Osteocyte (in vitro differentiated cells): ENCODE results near the gene ACSM4. TPM values are rescaled to one million over a fixed set of nuclear protein-coding genes. Genes with fewer than 3 reads are reported as not detected.

Experiments used
- DNase-seq: peaks from one replicate; pipeline ENCODE4 v3.0.0; 2021; ENCODE audit warnings: mixed read lengths; ENCODE audit not compliant: unreplicated experiment; ENCODE audit errors: extremely low spot score
- H3K27ac Mint-ChIP-seq: one replicate; pipeline ENCODE4 v1.8.0; 2021; ENCODE audit warnings: mild to moderate bottlenecking, mixed read lengths; ENCODE audit not compliant: unreplicated experiment
- H3K27me3 Mint-ChIP-seq: one replicate; pipeline ENCODE4 v1.8.0; 2021; ENCODE audit warnings: mixed read lengths; ENCODE audit not compliant: unreplicated experiment
- H3K36me3 Mint-ChIP-seq: one replicate; pipeline ENCODE4 v1.8.0; 2021; ENCODE audit warnings: mixed read lengths; ENCODE audit not compliant: unreplicated experiment
- H3K4me1 Mint-ChIP-seq: one replicate; pipeline ENCODE4 v1.8.0; 2021; ENCODE audit warnings: mixed read lengths; ENCODE audit not compliant: unreplicated experiment
- H3K4me3 Mint-ChIP-seq: one replicate; pipeline ENCODE4 v1.8.0; 2021; ENCODE audit warnings: mild to moderate bottlenecking, moderate library complexity, mixed read lengths; ENCODE audit not compliant: unreplicated experiment
- H3K9me3 Mint-ChIP-seq: one replicate; pipeline ENCODE4 v1.8.0; 2021; ENCODE audit warnings: mixed read lengths; ENCODE audit not compliant: unreplicated experiment
- total RNA-seq: library from RNA; stranded (reverse); gene quantifications from 2 replicates; pipeline ENCODE4 v1.2.1, GENCODE V29; 2021
- TF ChIP-seq, protein P1 (sequence below): fragments of 200-600 bp; sonication (generic); IDR thresholded peaks from 2 replicates; pipeline ENCODE4 v1.5.0; 2021; ENCODE audit warnings: antibody characterized with exemption, mild to moderate bottlenecking, moderate library complexity

The ACSM4 gene
- total RNA-seq, 1 donor from 2014 or later, result not detected

GRCh38 chr12:7293670-7294069 is 10.2 kb upstream of the ACSM4 start:
- no peak overlapping the region for H3K27ac Mint-ChIP-seq
- H3K36me3 Mint-ChIP-seq, result no peaks in the 10 kb centered on the region
- TF ChIP-seq, protein P1, sequence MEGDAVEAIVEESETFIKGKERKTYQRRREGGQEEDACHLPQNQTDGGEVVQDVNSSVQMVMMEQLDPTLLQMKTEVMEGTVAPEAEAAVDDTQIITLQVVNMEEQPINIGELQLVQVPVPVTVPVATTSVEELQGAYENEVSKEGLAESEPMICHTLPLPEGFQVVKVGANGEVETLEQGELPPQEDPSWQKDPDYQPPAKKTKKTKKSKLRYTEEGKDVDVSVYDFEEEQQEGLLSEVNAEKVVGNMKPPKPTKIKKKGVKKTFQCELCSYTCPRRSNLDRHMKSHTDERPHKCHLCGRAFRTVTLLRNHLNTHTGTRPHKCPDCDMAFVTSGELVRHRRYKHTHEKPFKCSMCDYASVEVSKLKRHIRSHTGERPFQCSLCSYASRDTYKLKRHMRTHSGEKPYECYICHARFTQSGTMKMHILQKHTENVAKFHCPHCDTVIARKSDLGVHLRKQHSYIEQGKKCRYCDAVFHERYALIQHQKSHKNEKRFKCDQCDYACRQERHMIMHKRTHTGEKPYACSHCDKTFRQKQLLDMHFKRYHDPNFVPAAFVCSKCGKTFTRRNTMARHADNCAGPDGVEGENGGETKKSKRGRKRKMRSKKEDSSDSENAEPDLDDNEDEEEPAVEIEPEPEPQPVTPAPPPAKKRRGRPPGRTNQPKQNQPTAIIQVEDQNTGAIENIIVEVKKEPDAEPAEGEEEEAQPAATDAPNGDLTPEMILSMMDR, result no peak
- peaks cover 1% of the 10 kb centered on the region for H3K9me3 Mint-ChIP-seq
- H3K4me1 Mint-ChIP-seq, result no peaks in the 10 kb centered on the region
- H3K4me3 Mint-ChIP-seq, result no peak overlapping the region
- no peak for DNase-seq
- H3K27me3 Mint-ChIP-seq, result peaks cover 9% of the 10 kb centered on the region

DNA sequence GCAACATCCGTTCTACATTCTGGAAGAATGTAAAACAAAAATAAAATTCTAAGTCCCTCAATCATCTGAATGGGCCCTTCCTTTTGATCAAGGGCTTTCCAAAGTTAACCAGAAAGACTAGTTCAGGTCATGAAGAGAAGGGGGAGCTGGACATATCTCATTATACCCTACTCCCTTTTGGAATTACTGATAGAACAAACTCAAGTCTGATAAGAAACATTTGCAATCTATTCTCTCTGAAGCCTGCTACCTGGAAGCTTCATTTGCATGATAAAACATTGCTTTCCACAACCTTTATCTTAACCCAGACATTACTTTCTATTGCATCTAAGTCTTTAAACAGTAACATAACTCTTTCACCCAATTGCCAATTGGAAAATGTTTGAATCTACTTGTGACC is 8.3 kb upstream of the ACSM4 start:
- DNase-seq, result no peak
- Mint-ChIP-seq H3K27me3 (peaks cover 9% of the 10 kb centered on the region), H3K36me3 (no peaks in the 10 kb centered on the region), H3K27ac (no peak overlapping the region), H3K4me3 (no peak overlapping the region), H3K4me1 (no peaks in the 10 kb centered on the region), H3K9me3 (no peaks in the 10 kb centered on the region)
- TF ChIP-seq, protein P1, result no peak

DNA sequence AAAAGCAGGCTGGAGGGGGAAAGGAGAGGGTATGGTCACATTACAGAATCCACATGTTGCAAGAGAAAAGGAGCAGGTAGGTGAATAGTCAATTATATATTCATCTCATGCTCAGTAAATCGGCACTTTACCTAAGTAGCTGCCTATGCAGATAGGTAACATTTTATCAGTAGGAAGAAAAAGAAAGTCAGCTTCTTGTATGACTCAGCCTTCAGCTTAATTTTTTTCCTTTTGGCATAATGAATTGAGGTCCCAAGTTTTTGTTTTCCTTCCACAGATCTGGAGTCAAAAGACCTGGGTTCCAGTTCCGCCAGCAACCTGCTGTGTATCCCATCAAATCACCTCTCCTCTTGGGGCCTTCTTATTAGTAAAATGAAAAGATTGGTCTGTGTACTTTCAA is 6.0 kb upstream of the ACSM4 start:
- H3K27ac Mint-ChIP-seq, result no peak overlapping the region
- TF ChIP-seq, protein P1, result no peak
- H3K27me3 Mint-ChIP-seq, result peaks cover 6% of the 10 kb centered on the region

GRCh38 chr12:7302266-7302986 is 1.4 kb upstream of the ACSM4 start:
- H3K27ac Mint-ChIP-seq, result no peak overlapping the region
- H3K4me3 Mint-ChIP-seq, result no peak overlapping the region
- TF ChIP-seq, protein P1, result no peak
- H3K27me3 Mint-ChIP-seq, result peaks cover 3% of the 10 kb centered on the region
- H3K4me1 Mint-ChIP-seq, result no peaks in the 10 kb centered on the region
- H3K36me3 Mint-ChIP-seq, result no peaks in the 10 kb centered on the region
- no peaks in the 10 kb centered on the region for H3K9me3 Mint-ChIP-seq
- no peak for DNase-seq

More for the DNA sequence above, 6.0 kb upstream of the ACSM4 start:
- DNase-seq, result no peak
- no peak overlapping the region for H3K4me3 Mint-ChIP-seq
- H3K9me3 Mint-ChIP-seq, result no peaks in the 10 kb centered on the region
- no peaks in the 10 kb centered on the region for H3K4me1 Mint-ChIP-seq
- no peaks in the 10 kb centered on the region for H3K36me3 Mint-ChIP-seq

DNA sequence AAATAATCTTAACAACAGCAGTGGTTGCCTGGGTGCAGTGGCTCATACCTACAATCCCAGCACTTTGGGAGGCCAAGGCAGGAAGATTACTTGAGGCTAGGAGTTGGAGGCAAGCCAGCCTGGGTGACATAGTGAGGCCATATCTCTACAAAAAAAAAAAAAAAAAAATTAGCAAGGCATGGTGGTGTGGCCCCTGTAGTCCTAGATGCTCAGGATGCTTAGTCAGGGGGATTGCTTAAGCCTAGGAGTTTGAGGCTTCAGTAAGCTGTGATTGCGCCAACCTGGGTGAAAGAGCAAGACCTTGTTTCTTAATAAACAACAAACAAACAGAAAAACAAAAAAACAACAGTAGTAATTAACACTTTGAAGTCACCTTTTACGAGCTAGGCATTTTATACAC is 642 bp upstream of the ACSM4 start:
- Mint-ChIP-seq H3K4me3 (no peak overlapping the region), H3K9me3 (no peaks in the 10 kb centered on the region), H3K27ac (no peak overlapping the region), H3K36me3 (no peaks in the 10 kb centered on the region), H3K27me3 (peaks cover 3% of the 10 kb centered on the region), H3K4me1 (no peaks in the 10 kb centered on the region)
- DNase-seq, result no peak
- TF ChIP-seq, protein P1, result no peak
